GF-D8 (cell line): Measurements from ENCODE around the gene RFTN1.

ENCODE experiments used
- DNase-seq: peaks from one replicate; lab custom pipeline; 2025; lab: John Stamatoyannopoulos, UW

RFTN1 gene

DNA sequence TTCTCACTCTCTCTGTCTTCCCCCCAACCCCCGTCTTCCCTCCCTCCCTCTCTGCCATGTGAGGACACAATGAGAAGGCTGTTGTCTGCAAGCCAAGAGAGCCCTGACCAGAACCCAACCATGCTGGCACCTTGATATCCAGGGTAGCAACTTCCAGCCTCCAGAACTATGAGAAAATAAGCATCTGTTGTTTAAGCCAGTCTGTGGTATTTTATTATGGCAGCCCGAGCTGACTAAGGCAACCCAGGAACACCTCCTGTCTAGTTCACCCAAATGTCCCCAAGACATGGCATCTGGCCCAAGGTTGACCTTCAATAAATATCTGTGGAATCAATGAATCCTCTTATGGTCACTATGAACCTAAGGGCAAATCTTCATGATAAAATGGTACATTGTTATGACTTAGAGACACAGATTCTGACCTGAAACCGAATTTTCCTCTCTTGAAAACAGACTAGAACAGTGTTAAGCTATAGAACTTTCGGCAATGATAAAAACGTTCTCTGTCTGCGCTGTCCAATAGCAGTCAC, 26.5 kb downstream of the RFTN1 start:
- DNase-seq = no peak

DNA sequence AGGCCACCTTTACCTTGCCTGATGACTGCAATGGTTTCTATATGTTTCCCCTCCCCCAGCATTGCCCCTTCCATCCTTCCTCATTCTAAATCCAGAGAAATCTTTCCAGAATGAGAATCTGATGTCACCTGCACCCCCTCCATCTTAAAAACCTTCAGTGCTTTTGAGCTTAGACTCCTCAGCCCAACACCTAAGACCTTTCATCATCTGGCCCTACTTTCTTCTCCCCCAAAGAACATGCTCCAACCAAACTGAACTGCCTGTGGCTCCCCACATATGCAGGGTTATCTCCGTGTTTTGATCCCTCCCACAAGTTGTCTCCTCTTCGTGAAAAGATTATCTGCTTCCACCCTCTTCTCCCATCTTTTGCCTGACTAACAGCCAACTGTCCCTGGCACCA, 27.3 kb downstream of the RFTN1 start:
- DNase-seq = no peak

DNA sequence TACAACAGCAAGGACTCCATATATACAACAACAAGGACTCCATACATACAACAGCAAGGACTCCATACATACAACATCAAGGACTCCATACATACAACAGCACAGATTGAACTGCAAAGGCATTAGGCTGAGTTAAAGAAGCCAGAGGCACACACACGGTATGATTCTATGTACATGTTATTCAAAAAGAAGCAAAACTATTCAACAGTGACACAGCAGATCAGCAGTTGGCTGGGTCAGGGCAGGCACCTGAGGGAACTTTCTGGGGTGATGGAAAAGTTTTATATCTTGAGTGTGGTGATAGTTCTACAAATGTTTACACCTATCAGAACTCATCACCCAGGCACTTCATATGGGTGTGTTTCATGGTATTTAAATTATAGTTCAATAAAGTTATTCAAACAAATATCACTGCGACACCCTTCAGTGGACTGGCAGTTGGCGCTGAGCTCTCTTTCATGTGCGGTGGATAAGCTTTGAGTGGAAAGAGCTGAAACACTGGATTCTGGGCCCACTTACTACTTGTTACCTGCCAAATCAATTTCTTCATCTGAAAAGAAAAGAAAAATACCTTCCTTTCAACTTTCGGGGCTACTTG, 28.0 kb downstream of the RFTN1 start:
- no peak for DNase-seq

DNA sequence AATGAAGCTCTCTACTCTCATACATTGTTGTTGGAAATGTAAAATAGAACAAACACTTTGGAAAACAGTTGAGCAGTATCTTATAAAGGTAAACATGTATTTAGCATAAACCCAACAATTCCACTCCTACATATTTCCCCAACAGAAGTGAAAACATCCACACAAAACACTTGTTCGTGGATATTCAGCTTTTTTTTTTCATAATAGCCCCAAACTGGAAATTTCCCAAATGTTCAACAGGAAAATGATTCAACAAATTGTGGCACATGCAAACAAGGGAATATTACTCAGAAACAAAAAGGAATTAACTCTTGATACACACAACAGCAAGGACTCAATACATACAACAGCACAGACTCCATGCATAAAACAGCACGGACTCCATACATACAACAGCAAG, 28.5 kb downstream of the RFTN1 start:
- DNase-seq = no peak

DNA sequence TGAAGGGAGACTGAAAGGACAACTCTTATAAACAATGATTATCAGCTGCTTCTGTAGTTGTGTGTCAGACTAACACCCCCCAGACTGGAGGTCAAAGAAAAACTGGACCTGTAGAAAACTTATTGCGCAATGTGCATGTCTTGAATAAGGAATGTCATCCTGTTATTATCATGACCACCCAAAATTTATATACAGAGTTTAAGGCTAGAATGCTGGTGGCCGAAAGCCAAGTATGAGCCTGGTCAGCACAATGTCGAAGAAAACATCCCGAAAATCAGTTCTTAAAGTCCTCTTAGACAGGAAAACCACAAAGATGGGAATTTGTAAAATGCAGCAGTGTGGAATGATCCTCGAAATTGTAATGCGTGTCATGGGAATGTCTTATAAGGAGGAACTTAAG, 29.3 kb downstream of the RFTN1 start:
- DNase-seq = no peak

GRCh38 chr3:16482770-16483531, 30.5 kb downstream of the RFTN1 start:
- no peak for DNase-seq

DNA sequence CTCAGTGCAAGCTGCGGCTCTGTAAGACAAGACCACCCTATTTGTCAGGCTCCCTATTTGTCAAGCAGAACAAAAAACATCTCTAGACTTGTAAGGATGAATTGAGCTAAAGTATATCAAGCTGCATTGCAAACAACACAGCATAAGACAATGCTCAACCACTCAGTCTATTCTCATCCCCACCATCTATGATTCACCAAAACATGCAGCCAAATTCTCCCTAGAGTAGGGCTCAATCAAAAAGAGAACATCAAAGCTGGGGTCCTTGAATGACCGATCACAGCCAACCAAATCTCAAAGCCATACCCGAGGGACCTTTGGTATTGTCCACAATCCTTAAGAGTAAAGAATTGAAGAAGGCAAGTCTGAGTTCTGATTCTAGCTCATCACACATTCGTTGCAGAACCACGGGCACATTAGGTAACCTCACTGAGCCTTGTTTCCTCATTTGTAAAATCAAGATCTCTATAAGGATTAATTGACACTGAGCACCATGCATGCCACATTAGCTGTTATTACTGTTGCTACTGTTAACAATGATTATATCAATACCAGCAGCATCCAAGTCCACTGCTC, 31.2 kb downstream of the RFTN1 start:
- DNase-seq = no peak

DNA sequence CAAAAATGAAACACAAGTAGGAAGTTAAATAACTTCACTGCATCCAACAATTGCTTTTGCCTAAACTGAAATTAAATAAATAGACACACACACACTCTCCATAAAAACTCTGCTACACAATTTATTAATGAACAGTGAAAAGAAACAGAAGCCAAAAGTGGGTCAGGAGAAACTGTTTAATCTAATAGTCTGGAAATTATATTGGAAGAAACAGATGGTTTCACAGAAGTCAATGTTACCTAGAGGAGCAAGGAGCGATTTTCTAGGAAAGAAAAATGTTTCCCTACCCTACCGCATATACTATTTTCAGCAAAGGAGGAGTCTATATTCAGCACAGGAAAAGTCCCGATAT, 32.0 kb downstream of the RFTN1 start:
- DNase-seq = no peak

DNA sequence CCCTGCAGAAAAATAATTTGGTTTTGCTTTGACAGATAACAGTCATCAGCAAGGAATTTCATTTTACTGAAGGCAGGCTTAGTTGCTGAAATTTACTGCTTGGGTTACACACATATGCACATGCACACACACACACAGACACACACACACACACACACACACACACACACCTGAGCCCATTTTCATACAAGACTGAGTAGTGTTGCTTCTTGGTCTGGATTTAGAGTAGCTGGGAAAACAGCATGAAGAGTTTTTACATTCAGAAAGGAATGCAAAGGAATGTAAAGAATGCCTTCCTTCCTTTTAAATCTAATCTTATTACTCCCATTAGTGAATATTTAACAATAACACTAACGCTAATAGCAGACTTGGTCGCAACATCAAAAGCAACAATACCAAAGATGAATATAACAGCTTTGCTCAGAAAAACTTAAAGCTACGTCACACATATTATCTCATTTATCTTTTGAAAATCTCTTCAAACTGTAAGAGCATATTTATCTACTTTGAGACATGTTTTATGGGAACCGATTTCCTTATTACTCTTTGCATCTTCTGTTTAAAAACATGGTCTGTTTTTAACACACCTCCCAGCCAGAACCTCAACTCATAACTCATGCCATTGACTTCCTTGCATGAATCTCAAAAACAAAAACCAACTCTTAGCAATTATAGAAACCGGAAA, 32.5 kb downstream of the RFTN1 start:
- no peak for DNase-seq

DNA sequence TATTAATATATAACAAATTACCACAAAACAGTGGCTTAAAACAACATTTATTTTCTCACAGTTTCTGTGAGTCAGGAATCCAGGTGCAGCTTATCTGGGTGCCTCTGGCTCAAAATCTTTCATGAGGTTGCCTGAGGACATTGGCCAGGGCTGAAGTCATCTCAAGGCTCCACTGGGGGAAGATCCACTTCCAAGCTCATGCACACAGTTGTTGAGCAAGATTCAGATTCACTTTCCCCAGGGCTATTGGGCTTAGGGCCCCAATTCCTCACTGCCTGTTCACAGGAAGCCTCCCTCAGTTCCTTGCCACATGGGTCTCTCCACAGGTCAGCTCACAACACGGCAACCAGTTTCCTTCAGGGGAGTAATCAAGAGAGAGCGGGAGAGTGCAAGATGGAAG, 35.0 kb downstream of the RFTN1 start:
- no peak for DNase-seq

DNA sequence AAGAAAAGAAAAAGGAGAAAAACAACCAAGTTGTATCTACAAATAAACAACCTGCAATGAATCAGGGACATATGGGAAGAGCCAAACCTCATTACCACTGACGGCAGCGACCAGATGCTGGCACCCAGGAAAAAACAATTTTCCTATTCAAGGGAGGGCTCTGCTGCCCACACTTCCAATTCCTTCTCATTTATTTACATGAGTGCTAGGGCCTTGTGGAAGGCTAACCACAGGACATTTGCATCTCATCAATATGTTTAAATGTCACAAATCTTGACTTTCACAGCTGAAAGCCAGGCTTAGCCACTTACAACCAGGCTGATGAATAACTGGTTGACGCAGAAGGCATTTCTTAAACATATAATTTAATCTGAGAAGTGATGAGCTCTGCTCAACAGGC, 36.0 kb downstream of the RFTN1 start:
- DNase-seq = no peak

- no peak for DNase-seq
Observed at GRCh38 chr3:16477056-16477455, 36.4 kb downstream of the RFTN1 start.

GRCh38 chr3:16476636-16477035, 36.9 kb downstream of the RFTN1 start:
- no peak for DNase-seq

DNA sequence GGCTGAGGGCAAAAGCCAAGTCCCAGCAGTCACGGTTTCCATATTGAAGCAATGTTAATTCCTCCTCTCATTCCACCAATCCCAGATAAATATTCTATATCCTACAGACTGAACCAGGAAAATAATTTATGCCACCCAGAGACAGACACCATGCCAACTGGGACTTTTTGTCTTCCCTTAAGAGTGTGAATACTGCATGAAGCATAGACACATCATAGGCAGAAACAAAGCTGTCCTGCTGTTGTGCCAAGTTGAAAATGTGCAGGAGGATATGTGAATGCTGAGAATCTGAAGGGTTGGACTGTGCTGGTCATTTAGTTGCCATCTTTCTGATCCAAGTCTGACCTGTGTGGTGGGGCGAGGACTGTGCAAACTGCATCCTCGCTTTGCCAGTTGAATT, 37.7 kb downstream of the RFTN1 start:
- DNase-seq = no peak

DNA sequence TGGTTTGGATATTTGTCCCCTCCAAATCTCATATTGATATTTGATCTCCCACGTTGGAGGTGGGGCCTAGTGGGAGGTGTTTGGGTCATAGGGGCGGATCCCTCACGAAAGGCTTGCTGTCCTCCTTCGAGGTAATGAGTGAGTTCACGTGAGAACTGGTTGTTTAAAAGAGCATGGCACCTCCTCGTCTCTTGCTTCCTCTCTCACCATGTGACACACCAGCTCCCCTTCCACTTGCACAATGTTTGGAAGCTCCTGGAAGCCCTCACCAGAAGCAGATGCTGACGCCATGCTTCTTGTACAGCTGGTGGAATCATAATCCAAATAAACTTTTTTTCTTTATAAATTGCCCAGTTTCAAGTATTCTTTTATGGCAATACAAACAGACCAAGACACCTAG, 38.6 kb downstream of the RFTN1 start:
- no peak for DNase-seq

- DNase-seq = no peak
Observed at GRCh38 chr3:16474216-16474615, 39.3 kb downstream of the RFTN1 start.

DNA sequence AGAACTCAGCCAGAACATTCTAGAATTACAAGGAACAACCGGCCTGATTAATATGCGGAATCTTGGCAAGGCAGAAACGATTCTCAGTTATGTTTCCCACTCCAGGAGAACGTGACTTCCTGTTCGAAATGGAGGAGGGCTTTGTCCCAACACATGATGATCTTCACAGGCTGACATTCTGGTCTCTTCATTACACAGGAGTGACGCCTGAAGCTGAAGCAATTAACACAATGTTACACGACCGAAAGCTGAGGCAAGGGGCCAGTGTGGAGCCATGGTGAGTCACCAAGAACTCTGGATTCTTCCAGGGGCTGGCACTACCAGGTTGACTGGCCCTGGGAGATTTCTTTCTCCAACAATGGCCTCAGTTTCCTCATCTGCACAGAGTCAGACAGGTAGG, 40.9 kb downstream of the RFTN1 start:
- DNase-seq = no peak

GRCh38 chr3:16471897-16472296, 41.6 kb downstream of the RFTN1 start:
- DNase-seq = no peak

GRCh38 chr3:16470590-16470989, 42.9 kb downstream of the RFTN1 start:
- no peak for DNase-seq

- DNase-seq = no peak
Observed at GRCh38 chr3:16468336-16469098, 45.0 kb downstream of the RFTN1 start.

DNA sequence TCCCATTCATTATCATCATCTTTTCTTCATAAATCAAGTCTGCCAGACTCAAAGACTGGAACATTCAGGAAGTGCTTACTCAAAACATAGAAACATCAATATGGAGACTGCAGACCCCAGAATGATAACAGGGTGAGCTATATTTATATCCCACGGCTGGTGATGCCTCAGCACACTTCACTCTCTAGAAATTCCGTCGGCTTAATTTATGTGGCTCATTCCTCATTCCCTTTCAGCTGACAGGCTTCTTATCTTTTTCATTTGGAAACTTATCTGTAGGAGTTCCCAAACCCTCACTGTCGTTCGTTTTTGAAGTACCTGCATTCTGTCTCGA, 45.5 kb downstream of the RFTN1 start:
- no peak for DNase-seq

- DNase-seq = no peak
Observed at GRCh38 chr3:16467393-16467792, 46.1 kb downstream of the RFTN1 start.
